Stimulated activated CD4-positive, alpha-beta T cell treated with anti-CD3 and anti-CD28 coated beads, Interleukin-1b, Interleukin-23, amount 100 ng/mL, for 48 hours (primary cell): ENCODE measurements around the gene MRPL18.
"Not testable (repeated sequence)": the region's sequence is repeated elsewhere in the genome, so short reads cannot be mapped to it uniquely, and the experiment has no call there.

ENCODE experiments used
- DNase-seq: peaks from one replicate; pipeline ENCODE4 v3.0.0-alpha.2; 2020

Gene MRPL18

GRCh38 chr6:159817951-159818739, 27.9 kb downstream of the MRPL18 start:
- DNase-seq, result no peak

DNA sequence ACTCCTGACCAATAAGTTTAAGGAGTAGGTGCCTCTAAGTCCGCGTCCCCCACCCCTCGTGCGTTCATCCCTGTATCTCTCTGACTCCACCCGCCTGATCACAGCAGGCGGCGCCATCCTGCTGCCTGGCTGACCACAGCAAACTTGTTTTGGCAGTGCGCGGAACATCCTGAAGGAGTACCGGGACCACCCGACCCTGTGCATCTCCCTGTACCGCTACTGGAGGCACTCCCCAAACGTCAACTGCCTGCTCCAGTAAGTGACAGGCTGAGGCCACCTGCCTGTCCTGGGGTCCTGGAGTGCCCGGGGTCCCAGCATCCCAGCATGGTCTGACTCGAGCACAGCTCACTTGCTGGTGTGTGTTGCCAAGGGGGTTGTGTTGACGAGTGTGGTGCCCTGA, 28.8 kb downstream of the MRPL18 start:
- no peak for DNase-seq

- DNase-seq, result peak; percentile 31
Measured at GRCh38 chr6:159819932-159820640, 29.8 kb downstream of the MRPL18 start.

GRCh38 chr6:159821122-159821521, 30.9 kb downstream of the MRPL18 start:
- no peak for DNase-seq

GRCh38 chr6:159821726-159822125, 31.5 kb downstream of the MRPL18 start:
- no peak for DNase-seq

GRCh38 chr6:159823953-159824352, 33.7 kb downstream of the MRPL18 start:
- no peak for DNase-seq

- not testable (repeated sequence) for DNase-seq
Measured at GRCh38 chr6:159824690-159825089, 34.4 kb downstream of the MRPL18 start.

DNA sequence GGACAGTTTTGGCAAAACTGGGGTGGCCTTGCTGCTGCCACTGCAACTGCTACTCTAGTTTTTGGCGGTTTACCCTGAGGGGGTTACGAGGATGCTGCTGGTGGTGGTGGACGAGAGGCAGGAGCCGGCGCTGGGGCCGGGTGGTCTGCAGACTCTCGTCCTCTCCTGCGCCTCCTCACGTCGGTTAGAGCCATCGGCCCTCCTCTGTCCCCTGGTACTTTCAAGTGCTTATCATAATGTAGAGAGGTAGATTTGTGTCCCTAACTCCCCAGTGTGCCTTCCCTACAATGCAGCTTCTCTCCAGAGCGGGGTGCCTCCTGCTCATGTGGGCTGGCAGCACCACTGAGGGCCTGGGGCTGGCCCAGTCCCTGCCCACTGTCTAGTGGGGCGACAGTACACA, 35.7 kb downstream of the MRPL18 start:
- no peak for DNase-seq

- no peak for DNase-seq
Measured at GRCh38 chr6:159826968-159827647, 36.8 kb downstream of the MRPL18 start.

DNA sequence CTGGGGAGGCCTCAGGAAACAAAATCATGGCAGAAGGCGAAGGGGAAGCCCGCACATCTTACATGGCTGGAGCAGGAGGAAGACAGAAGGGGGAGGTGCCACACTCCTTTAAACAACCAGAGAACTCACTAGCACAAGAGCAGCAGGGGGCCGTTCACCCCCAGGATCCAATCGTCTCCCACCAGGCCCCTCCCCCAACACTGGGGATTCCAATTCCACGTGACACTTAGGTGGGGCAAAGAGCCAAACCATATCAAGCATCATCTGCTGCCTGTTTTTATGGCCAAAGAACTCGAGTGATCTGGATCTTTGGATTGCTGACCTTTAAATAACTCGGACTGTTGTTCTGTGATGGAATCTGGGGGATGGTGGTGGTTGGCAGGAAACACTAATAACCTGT, 37.8 kb downstream of the MRPL18 start:
- no peak for DNase-seq

GRCh38 chr6:159829526-159829925, 39.3 kb downstream of the MRPL18 start:
- no peak for DNase-seq

DNA sequence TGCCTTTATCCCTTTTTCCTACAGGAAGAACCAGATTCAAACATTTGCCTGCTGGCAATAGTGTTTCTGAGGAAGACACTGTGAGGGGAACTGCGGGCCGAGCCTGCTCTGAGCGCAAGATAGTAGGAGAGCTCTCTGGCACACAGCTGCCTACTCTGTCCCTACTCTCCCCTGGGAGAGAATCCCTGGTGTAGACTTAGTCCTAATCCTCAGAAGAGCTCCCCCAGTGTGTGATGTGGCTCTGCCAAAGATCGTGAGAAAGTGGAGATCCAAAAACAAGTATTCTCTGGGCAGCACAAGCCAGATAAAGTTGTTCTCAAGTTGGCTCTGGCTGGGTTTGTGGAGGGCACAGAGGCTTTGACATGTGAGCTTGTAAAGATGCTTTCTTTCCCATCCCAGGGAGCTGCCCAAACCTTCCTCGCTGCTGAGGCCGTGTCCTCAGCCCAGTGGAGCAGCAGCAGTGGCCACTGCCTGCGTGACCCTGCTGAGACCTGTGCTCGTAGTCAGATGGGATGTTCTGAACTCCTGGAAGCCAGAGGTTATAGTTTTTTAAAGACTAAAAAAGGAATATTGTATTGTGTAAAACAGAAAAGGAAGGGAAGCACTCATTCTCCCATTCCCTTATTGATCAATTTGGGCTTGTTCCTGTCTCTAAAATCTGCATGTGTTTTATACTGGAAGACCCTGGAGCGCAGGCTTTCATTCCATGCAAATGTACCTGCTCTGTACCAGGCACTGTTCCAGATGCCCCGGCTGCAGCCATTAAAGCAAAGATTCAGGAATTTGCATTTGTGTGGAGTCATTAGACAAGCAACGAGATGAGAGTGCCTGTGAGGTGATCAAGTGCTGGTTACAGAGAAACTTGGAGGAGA, 40.5 kb downstream of the MRPL18 start:
- DNase-seq, result no peak

GRCh38 chr6:159831373-159831679, 41.1 kb downstream of the MRPL18 start:
- no peak for DNase-seq

- DNase-seq, result no peak
Measured at GRCh38 chr6:159832946-159833345, 42.7 kb downstream of the MRPL18 start.

GRCh38 chr6:159833556-159833955, 43.3 kb downstream of the MRPL18 start:
- DNase-seq, result no peak

- DNase-seq, result no peak
Measured at GRCh38 chr6:159833997-159834603, 43.8 kb downstream of the MRPL18 start.

DNA sequence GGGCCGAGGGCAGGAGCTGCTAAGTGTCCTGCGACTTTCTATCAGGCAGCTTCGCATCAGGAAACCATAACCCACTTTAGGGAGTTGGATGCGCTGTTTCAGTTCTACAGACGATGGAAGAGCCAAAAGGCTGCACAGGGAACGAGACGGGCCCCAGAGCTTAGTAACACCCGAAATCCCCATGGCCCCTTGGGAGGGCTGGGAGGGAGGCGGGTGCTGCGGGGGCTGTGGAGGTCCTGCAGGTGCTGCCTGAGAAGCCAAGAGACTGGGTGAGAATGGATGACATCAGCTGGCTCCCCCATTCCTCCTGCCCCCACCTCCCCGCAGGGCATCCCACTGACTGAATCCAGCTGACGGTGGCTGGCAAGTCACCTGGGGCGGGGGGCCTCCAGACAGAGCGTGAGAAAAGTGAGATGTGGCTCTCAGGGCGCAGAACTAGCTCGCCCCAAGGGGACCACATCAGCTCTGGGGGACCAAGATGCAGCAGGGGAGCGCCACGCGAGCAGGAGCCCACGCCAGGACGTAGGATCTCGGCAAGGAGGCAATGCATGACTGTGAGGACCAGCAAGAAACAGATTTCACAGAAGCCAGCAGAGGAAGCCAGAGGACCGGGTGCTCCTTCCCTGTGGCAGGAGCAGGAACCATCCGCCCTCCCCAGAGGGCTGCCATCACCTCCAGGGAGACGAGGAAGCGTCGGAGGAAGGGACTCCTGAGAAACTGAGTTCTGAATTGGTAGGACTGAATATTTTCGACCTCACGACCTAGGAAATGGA, 46.6 kb downstream of the MRPL18 start:
- no peak for DNase-seq

DNA sequence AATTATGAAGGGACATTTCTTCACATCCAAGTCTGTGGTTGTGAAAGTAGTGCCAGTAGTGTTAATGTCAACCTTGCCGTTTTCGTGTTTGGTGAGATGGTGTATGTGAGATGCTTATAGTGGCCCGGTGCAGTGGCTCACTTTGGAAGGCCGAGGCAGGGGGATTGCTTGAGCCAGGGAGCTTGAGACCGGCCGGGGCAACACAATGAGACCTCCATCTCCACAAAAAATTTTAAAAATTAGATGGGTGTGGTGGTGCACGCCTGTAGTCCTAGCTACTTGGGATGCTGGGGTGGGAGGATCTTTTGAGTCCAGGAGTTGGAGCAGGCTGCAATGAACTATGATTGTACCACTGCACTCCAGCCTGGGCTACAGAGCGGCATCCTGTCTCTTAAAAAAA, 47.2 kb downstream of the MRPL18 start:
- DNase-seq, result no peak

DNA sequence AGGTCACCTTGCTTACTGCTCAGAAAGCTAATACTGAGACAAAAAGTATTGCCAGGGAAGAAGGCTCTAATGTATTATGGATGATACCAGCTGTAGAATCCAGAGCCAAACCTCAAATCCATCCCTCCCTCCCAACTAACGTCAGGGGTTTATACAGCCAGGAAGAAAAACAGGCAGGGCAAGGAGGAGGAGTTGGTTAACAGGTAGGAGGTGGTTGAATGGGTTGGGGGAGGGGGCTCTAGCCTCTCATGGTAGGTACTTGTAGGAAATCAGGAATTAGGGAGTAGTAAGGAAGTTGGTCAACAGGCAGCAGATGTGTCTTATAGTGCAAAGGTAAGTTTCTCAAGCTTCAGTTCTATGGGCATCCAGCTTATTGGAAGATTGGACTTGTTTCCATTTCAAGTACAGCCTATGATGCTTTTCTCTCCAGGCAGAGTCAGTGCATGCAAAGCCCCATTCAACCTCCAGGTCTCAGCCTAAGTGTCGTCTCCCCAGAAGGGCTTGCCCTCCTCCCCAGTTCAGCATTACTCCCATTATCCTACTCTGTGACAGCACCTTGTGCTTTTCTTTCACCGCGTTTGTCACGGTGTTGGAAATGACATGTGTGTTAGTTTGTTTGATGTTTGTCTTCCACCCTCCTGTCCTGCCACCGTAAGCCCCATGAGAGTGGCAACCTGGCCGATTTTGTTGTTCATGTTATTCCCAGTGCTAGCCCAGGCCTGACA, 47.9 kb downstream of the MRPL18 start:
- no peak for DNase-seq

GRCh38 chr6:159842035-159842434, 51.8 kb downstream of the MRPL18 start:
- DNase-seq, result no peak
